ENCODE results near the gene PTCSC3.

- TF ChIP-seq CTCF (IDR thresholded peaks at IDR 0.05; ENCODE audit: insufficient read depth, low read depth, low read length), result no peak
- no peak for TF ChIP-seq EZH2 (IDR thresholded peaks at IDR 0.05; ENCODE audit: insufficient read depth, low read length)
These were observed 16.0 kb upstream of the PTCSC3 start for GRCh38 chr14:36192530-36192929.

Measured in astrocyte (in vitro differentiated cells and primary cell).